ENCODE results near the gene NFYA. TPM values are rescaled to one million over a fixed set of nuclear protein-coding genes. Genes with fewer than 3 reads are reported as not detected.

The NFYA gene
- total and polyA plus RNA-seq, 4 donors = 2.2 to 28.4 (median 10.1) TPM

- TF ChIP-seq HNF4A (conservative IDR thresholded peaks at IDR 0.05) (peak; percentile 38 to 49), NR2F2 (IDR thresholded peaks at IDR 0.05) (no peak), EGR1 (IDR thresholded peaks at IDR 0.05; ENCODE audit: low read depth in 2 of 2) (peak in 1 of 2 donors; percentile 25), RAD21 (IDR thresholded peaks at IDR 0.05) (peak; percentile 12 to 34), FOXA2 (IDR thresholded peaks at IDR 0.05) (peak; percentile 17), FOXA1 (IDR thresholded peaks at IDR 0.05) (no peak), MAX (IDR thresholded peaks at IDR 0.05) (peak; percentile 7), REST (IDR thresholded peaks at IDR 0.05) (peak; percentile 24), RXRA (IDR thresholded peaks at IDR 0.05) (peak; percentile 14 to 40)
- TF ChIP-seq, protein P1, sequence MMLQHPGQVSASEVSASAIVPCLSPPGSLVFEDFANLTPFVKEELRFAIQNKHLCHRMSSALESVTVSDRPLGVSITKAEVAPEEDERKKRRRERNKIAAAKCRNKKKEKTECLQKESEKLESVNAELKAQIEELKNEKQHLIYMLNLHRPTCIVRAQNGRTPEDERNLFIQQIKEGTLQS (IDR thresholded peaks at IDR 0.05) = peak; percentile 16
- WGBS = 26% methylated on average over 11 of the region's 11 CpGs
- Histone ChIP-seq H3K4me1 (ENCODE audit: control insufficient read depth in 4 of 4, insufficient read depth in 4 of 4, low read length in 3 of 4) (peaks cover 1 to 42% (median 34%) of the 10 kb centered on the region in 4 donors), H3K27me3 (ENCODE audit: control insufficient read depth in 4 of 4, insufficient read depth in 4 of 4, low read length in 3 of 4) (no peaks in the 10 kb centered on the region), H3K9me3 (ENCODE audit: control insufficient read depth in 4 of 4, low read length in 3 of 4) (no peaks in the 10 kb centered on the region), H3K9ac (ENCODE audit: low read depth in 1 of 2, low read length in 2 of 2) (peak overlapping the region in 1 of 2 donors; percentile 40), H3K36me3 (ENCODE audit: control insufficient read depth in 4 of 4, insufficient read depth in 3 of 4, low read depth in 1 of 4, low read length in 3 of 4) (peaks cover 0 to 7% (median 2%) of the 10 kb centered on the region in 4 donors), H3K4me3 (ENCODE audit: low read depth in 1 of 3, low read length in 3 of 3) (peak overlapping the region; percentile 84 to 93 (median 84)), H3K27ac (ENCODE audit: low read depth in 1 of 2, low read length in 2 of 2) (peak overlapping the region; percentile 99 to 100)
- DNase-seq (ENCODE audit: low spot score) = no peak
Measured at GRCh38 chr6:41074692-41075436, 2.1 kb downstream of the NFYA start.

- Histone ChIP-seq H3K9me3 (ENCODE audit: control insufficient read depth in 4 of 4, low read length in 3 of 4) (no peaks in the 10 kb centered on the region), H3K4me1 (ENCODE audit: control insufficient read depth in 4 of 4, insufficient read depth in 4 of 4, low read length in 3 of 4) (peaks cover 1 to 36% (median 29%) of the 10 kb centered on the region in 4 donors), H3K9ac (ENCODE audit: low read depth in 1 of 2, low read length in 2 of 2) (no peak overlapping the region), H3K27me3 (ENCODE audit: control insufficient read depth in 4 of 4, insufficient read depth in 4 of 4, low read length in 3 of 4) (no peaks in the 10 kb centered on the region), H3K36me3 (ENCODE audit: control insufficient read depth in 4 of 4, insufficient read depth in 3 of 4, low read depth in 1 of 4, low read length in 3 of 4) (peaks cover 5 to 17% (median 8%) of the 10 kb centered on the region in 4 donors), H3K4me3 (ENCODE audit: low read depth in 1 of 3, low read length in 3 of 3) (no peak overlapping the region), H3K27ac (ENCODE audit: low read depth in 1 of 2, low read length in 2 of 2) (peak overlapping the region in 1 of 2 donors; percentile 99)
- 93% methylated on average over 4 of the region's 4 CpGs for WGBS
- no peak for DNase-seq (ENCODE audit: low spot score)
- TF ChIP-seq TAF1 (conservative IDR thresholded peaks at IDR 0.05) = no peak
- no peak for TF ChIP-seq JUND (IDR thresholded peaks at IDR 0.05)
- no peak for TF ChIP-seq RAD21 (IDR thresholded peaks at IDR 0.05)
- TF ChIP-seq SP1 (IDR thresholded peaks at IDR 0.05) = no peak
- TF ChIP-seq YY1 (IDR thresholded peaks at IDR 0.05) = no peak
- TF ChIP-seq HNF4A (conservative IDR thresholded peaks at IDR 0.05) = no peak
- no peak for TF ChIP-seq MAX (IDR thresholded peaks at IDR 0.05)
- TF ChIP-seq, protein P1 (IDR thresholded peaks at IDR 0.05) = no peak
- no peak for TF ChIP-seq FOXA1 (IDR thresholded peaks at IDR 0.05)
- no peak for TF ChIP-seq REST (IDR thresholded peaks at IDR 0.05)
- TF ChIP-seq FOXA2 (IDR thresholded peaks at IDR 0.05) = no peak
- TF ChIP-seq, protein P2, sequence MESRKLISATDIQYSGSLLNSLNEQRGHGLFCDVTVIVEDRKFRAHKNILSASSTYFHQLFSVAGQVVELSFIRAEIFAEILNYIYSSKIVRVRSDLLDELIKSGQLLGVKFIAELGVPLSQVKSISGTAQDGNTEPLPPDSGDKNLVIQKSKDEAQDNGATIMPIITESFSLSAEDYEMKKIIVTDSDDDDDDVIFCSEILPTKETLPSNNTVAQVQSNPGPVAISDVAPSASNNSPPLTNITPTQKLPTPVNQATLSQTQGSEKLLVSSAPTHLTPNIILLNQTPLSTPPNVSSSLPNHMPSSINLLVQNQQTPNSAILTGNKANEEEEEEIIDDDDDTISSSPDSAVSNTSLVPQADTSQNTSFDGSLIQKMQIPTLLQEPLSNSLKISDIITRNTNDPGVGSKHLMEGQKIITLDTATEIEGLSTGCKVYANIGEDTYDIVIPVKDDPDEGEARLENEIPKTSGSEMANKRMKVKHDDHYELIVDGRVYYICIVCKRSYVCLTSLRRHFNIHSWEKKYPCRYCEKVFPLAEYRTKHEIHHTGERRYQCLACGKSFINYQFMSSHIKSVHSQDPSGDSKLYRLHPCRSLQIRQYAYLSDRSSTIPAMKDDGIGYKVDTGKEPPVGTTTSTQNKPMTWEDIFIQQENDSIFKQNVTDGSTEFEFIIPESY (IDR thresholded peaks at IDR 0.05) = no peak
- TF ChIP-seq GABPA (IDR thresholded peaks at IDR 0.05 in 1 of 2, conservative IDR thresholded peaks at IDR 0.05 in 1 of 2) = no peak
- TF ChIP-seq EGR1 (IDR thresholded peaks at IDR 0.05; ENCODE audit: low read depth in 2 of 2) = no peak
- TF ChIP-seq RXRA (IDR thresholded peaks at IDR 0.05) = no peak
Measured at GRCh38 chr6:41075651-41076626, 3.2 kb downstream of the NFYA start.
